HG03139 (cell line): ENCODE measurements around the gene ZNF777.
"Not testable (repeated sequence)": the region's sequence is repeated elsewhere in the genome, so short reads cannot be mapped to it uniquely, and the experiment has no call there.

Source experiments
- ATAC-seq: cut with Tn5 transposase; IDR thresholded peaks from one replicate; pipeline ENCODE4 v1.9.1; 2021; ENCODE audit not compliant: unreplicated experiment

Gene ZNF777

GRCh38 chr7:149455175-149455950, 5.5 kb downstream of the ZNF777 start:
- no peak for ATAC-seq

- no peak for ATAC-seq
Measured at GRCh38 chr7:149454750-149455149, 6.1 kb downstream of the ZNF777 start.

- no peak for ATAC-seq
Measured at GRCh38 chr7:149454006-149454405, 6.9 kb downstream of the ZNF777 start.

GRCh38 chr7:149450821-149451220, 10.0 kb downstream of the ZNF777 start:
- ATAC-seq = no peak

GRCh38 chr7:149449897-149450296, 11.0 kb downstream of the ZNF777 start:
- no peak for ATAC-seq

- ATAC-seq = no peak
Measured at GRCh38 chr7:149448961-149449360, 11.9 kb downstream of the ZNF777 start.

GRCh38 chr7:149446026-149446425, 14.8 kb downstream of the ZNF777 start:
- not testable (repeated sequence) for ATAC-seq

GRCh38 chr7:149444287-149444686, 16.6 kb downstream of the ZNF777 start:
- no peak for ATAC-seq

- no peak for ATAC-seq
Measured at GRCh38 chr7:149443523-149443922, 17.3 kb downstream of the ZNF777 start.

GRCh38 chr7:149442924-149443323, 17.9 kb downstream of the ZNF777 start:
- ATAC-seq = no peak

GRCh38 chr7:149440222-149440621, 20.6 kb downstream of the ZNF777 start:
- no peak for ATAC-seq

- no peak for ATAC-seq
Measured at GRCh38 chr7:149436358-149436757, 24.5 kb downstream of the ZNF777 start.

GRCh38 chr7:149433124-149433523, 27.7 kb downstream of the ZNF777 start:
- no peak for ATAC-seq

- no peak for ATAC-seq
Measured at GRCh38 chr7:149432121-149432691, 28.7 kb downstream of the ZNF777 start.

- ATAC-seq = no peak
Measured at GRCh38 chr7:149431486-149432120, 29.3 kb downstream of the ZNF777 start.

GRCh38 chr7:149430192-149430591, 30.7 kb downstream of the ZNF777 start:
- ATAC-seq = no peak

- ATAC-seq = no peak
Measured at GRCh38 chr7:149427893-149428292, 33.0 kb downstream of the ZNF777 start.

GRCh38 chr7:149427096-149427680, 33.7 kb downstream of the ZNF777 start:
- ATAC-seq = no peak

- no peak for ATAC-seq
Measured at GRCh38 chr7:149423449-149424110, 37.3 kb downstream of the ZNF777 start.

GRCh38 chr7:149422914-149423301, 38.0 kb downstream of the ZNF777 start:
- ATAC-seq = peak; percentile 13

- ATAC-seq = peak; percentile 94
Measured at GRCh38 chr7:149422162-149422913, 38.5 kb downstream of the ZNF777 start.
